SK-N-MC (cell line): Measurements from ENCODE around the gene FASTKD2.

ENCODE experiments used
- EZH2 ChIP-seq: fragments of 200-600 bp; sonication (generic); IDR thresholded peaks from one replicate; pipeline ENCODE4 v1.6.1; 2017; ENCODE audit warnings: antibody characterized with exemption
- POLR2AphosphoS5 ChIP-seq: IDR thresholded peaks from 2 replicates; pipeline ENCODE4 v1.6.1; 2012; ENCODE audit warnings: mild to moderate bottlenecking, low read depth, low read length, borderline replicate concordance

DNA sequence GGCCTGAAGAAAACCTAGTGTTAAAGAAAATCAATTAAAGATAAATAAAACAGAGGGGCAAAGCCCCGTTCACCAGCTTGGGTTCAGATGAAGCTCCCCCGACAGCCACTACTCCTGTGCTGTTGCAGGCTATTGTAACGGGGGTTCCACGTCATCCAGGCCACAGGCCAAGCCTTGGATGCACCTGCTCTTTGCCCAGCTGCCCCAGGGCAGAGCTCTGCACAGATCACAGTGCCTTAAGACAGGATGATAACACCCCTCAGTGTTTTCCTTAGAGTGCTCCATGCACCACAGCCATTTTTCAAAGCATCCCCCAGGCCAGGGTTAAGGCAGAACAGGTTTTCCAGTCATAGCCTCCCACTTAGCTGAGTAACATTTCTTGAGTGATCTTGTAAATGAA is 32.0 kb downstream of the FASTKD2 start:
- TF ChIP-seq POLR2AphosphoS5 (no peak), EZH2 (no peak)
